ENCODE results near the gene SKAP1.
"Not testable (repeated sequence)": the region's sequence is repeated elsewhere in the genome, so short reads cannot be mapped to it uniquely, and the experiment has no call there.

DNA sequence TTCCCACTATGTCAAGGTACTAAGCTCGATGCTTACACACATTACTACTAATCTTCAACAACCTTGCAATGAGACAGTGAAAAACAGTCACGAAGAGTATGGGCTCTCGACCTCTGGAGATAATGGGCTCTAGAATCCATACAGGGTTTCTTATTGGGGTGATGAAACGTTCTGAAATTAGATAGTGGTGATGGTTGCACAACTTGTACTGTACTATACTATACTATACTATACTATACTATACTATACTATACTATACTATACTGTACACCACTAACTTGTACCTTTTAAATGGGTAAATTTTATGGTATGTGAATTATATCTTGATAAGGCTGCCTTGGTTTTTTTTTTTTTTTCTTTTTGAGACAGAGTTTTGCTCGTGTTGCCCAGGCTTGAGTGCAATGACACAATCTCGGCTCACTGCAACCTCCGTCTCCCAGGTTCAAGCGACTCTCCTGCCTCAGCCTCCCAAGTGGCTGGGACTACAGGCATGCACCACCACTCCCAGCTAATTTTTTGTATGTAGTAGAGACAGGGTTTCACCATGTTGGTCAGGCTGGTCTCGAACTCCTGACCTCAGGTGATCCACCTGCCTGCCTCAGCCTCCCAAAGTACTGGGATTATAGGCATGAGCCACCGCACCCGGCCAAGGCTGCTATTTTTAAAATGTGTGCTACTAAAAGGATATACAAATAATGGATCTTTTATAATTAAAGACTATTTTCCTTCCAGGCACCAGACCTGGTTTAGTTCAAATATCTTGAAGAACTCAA lies 69.0 kb downstream of the SKAP1 start:
- TF ChIP-seq, protein P1, sequence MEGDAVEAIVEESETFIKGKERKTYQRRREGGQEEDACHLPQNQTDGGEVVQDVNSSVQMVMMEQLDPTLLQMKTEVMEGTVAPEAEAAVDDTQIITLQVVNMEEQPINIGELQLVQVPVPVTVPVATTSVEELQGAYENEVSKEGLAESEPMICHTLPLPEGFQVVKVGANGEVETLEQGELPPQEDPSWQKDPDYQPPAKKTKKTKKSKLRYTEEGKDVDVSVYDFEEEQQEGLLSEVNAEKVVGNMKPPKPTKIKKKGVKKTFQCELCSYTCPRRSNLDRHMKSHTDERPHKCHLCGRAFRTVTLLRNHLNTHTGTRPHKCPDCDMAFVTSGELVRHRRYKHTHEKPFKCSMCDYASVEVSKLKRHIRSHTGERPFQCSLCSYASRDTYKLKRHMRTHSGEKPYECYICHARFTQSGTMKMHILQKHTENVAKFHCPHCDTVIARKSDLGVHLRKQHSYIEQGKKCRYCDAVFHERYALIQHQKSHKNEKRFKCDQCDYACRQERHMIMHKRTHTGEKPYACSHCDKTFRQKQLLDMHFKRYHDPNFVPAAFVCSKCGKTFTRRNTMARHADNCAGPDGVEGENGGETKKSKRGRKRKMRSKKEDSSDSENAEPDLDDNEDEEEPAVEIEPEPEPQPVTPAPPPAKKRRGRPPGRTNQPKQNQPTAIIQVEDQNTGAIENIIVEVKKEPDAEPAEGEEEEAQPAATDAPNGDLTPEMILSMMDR (IDR thresholded peaks at IDR 0.05): not testable (repeated sequence)
- TF ChIP-seq POLR2A, EP300 (IDR thresholded peaks at IDR 0.05): not testable (repeated sequence)

Data from ovary (tissue), 3 donors.